Sigmoid colon (tissue), 3 donors: ENCODE data around the gene FAM81A.

Source experiments
- CTCF ChIP-seq, 4 experiments: fragments of 450-650 bp in 3 of 4; fragments of 200-600 bp in 1 of 4; IDR thresholded peaks; one replicate each; pipeline ENCODE4 v1.5.1; 2016 to 2019; ENCODE audit warnings: antibody characterized with exemption in 4 of 4, mild to moderate bottlenecking in 3 of 4, moderate library complexity in 2 of 4
- POLR2A ChIP-seq, 2 donors: fragments of 450-650 bp; IDR thresholded peaks; one replicate each; pipeline ENCODE4 v1.6.1; 2016; ENCODE audit warnings: antibody characterized with exemption in 2 of 2, mild to moderate bottlenecking in 2 of 2, moderate library complexity in 2 of 2

- TF ChIP-seq POLR2A (IDR thresholded peaks at IDR 0.05): no peak
- TF ChIP-seq CTCF (IDR thresholded peaks at IDR 0.05): no peak
Measured at GRCh38 chr15:59541750-59542149, 103.8 kb downstream of the FAM81A start.
